Globus pallidus (tissue), 1 donor: ENCODE data around the gene TIMM29.
A peak's percentile ranks its signal among the peaks of the same experiment; 100 is the strongest.

Experiments
- DNase-seq: peaks from one replicate; pipeline ENCODE4 v3.0.0-alpha.2; 2015; ENCODE audit warnings: low spot score

TIMM29 gene

DNA sequence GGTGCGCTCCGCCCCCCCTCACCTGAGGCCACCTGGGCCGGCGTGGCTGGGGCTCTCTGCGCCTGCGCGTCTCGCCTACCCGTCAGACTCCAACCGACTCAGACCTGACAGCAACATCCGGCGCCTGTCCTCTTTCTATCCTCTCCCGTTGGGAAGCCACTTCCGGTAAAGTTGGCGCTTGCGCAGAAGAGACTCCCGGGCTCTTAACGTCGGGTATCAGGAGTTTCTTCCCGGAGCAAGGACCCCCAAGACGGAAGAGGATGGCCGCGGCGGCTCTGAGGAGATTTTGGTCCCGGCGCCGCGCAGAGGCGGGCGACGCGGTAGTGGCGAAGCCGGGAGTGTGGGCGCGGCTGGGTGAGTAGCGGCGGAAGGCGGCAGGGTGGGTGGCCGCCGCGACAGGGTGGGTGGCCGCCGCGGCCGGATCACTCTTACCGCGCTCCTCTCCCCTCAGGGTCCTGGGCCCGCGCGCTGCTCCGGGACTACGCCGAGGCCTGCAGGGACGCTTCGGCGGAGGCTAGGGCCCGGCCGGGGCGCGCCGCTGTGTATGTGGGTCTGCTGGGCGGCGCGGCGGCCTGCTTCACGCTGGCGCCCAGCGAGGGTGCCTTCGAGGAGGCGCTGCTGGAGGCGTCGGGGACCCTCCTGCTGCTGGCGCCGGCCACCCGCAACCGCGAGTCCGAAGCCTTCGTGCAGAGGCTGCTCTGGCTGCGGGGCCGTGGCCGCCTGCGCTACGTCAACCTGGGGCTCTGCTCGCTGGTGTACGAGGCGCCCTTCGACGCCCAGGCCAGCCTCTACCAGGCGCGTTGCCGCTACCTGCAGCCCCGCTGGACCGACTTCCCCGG, at the start of gene TIMM29, which contains the start of gene YIPF2:
TSS of gene TIMM29 (plus strand) at position 249 of the 839 bp plus-strand sequence. CDS start at position 261, 12 bp downstream.
TSS of gene YIPF2 (minus strand) at position 77 of the 839 bp plus-strand sequence. CDS start 229 bp downstream, outside the sequence.
- DNase-seq: peak; percentile 98

DNA sequence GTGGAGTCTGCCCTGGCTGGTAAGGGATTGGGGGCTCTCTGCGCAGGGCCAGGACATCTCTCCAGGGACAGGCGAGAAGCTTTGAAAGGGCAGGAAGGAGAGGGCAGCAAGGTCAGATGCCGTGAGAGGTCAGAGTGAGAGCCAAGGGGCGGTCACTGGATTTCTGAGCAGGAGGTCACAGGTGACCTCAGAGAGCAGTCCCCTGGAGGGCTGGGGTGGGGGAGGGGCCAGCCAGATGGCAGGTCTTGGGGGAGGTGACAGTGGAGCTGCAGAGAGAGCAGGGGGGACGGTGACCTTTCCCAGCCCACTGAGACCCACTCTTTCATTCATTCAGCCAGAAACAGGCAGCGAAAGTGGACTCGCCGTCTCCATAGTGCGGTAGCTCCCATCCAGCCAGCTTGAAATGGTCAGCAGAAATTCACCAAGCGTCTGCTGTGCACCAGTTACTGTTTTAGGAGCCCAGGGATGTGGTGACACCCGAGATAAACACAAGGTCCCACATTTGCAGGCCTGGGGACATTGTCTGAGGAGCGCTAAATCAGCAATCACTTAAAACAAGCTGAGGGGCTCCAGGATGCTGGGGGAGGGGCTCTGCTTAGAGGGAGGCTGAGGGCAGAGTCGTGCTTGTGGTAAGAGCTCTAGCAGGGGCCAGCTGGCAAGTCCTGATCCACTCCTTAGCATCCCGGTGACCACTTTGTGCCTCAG, 47.1 kb upstream of the TIMM29 start:
- no peak for DNase-seq

DNA sequence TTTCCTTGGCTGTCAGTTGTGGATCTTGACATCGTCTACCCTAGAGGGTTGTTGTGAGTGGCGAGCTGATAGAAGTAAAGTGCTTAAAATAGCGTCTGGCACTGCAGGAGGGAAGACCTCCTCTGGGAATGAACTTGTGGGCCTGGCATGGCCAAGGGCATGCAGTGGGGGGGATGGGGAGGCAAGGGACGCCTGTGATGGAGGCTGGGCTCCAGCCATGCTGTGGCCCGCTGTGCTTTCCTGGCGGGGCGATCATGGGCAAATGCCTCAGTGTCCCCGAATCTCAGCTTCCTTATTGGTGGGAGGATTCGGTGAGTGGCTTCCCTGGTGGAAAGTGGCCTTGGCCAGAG, 46.5 kb upstream of the TIMM29 start:
- DNase-seq: no peak

DNA sequence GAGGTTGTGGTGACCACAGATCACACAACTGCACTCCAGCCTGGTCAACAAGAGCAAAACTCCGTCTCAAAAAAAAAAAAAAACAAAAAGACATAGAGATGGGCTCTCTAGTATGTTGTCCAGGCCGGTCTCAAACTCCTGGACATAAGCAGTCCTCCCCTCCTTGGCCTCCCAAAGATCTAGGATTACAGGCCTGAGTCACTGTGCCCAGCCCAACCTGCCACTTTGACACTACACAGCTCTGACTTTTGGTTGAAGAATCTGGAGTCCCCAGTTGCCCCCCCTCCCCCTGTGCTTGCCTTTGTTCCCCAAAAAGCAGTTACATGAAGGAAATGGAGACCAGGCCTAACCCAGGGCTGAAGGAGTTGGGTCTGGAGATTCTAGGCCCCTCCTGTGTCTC, 44.3 kb upstream of the TIMM29 start:
- DNase-seq: no peak

DNA sequence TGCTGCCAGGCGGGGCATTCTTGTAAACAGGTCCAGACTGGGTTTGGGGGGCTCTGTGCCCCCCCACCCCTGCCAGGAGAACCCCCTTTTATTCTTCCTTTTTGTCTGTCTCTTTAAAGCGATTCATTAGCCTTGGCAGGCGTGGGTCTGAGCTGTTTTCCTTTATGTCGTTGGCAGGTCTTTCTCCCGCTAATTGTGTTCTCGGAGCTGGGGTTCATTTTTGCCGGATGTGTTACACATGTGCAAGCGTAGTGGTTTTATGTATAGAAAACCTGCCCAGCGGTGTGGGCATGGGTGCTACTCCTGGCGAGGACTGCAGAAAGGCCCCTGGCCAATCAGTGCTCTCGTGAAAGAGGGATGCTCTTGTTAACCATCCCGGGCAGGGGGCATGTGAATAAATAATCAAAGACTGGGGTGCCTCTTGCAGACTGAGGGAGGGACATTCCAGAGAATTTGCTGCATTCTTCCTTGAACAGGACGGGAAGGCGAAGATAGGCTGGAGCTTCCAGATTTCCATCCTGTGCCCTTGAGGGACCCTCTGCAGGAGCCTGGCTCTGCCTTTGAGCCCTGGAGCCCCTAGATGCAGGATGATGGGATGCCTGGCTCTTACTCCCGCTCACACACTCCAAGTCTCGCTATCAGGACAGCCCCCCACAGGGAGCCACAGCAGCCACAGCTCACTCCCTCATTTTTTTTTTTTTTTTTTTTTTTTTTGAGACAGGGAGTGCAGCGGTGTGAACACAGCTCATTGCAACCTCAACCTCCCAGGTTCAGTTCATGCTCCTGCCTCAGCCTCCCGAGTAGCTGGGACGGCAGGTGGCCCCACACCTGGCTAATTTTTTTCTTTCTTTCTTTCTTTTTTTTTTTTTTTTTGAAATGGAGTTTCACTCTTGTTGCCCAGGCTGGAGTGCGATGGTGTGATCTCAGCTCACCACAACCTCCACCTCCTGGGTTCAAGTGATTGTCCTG, 43.1 kb upstream of the TIMM29 start:
- no peak for DNase-seq

DNA sequence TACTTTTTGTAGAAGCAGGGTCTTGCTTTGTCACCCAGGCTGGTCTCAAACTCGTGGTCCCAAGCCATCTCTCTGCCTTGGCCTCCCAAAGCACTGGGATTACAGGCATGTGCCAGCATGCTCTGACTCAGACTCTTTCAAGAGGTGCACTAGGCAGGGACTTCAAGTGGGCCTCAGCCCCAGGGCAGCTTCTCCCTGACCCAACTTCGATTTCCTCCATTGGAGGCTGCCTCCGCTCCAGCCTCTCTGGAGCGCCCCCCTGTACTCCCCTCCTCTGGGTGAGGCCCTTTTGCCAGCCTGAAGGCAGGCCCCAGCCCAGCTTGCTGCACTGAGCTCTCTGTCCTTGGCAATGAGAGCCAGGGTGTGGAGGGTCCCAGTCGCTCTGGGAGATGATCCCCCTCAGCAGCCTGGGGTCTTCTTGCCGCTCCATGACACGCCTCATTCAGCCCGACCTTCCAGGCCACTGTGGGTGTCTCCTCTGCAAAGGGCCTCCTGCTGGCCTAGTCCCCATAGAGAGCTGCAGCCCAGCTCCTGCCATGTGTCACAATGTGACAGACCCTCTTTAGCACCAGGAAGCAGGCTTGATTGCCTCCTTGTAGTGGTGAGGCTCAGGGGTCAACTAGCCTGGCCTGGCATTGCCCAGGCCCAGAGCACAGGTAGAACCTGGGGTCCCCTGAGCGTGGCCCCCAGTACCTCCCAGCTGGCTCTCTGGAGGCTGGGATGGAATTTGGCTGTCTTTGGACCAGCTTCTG, 40.8 kb upstream of the TIMM29 start:
- DNase-seq: no peak

DNA sequence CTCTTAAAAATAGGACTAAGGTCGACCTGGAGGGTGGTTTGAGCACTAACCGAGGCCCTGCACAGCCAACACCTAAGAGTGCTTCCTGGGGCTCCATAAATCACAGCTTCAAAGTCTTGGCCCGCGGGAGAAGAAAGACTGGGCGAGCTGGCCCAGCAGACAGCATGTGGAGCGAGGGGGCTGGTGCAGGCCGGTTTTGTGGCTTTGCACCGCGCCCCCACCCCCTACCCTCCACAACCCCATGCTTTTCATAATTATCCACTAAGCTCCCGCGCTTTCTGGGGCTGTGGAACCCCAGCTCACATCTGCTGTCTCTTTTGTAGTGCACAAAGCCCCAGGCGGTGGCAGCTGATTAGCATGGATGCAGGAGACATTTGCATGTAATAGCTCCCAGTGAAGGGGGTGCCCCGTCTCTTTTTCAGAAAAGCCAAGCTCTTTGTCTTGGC, 40.2 kb upstream of the TIMM29 start:
- DNase-seq: no peak

DNA sequence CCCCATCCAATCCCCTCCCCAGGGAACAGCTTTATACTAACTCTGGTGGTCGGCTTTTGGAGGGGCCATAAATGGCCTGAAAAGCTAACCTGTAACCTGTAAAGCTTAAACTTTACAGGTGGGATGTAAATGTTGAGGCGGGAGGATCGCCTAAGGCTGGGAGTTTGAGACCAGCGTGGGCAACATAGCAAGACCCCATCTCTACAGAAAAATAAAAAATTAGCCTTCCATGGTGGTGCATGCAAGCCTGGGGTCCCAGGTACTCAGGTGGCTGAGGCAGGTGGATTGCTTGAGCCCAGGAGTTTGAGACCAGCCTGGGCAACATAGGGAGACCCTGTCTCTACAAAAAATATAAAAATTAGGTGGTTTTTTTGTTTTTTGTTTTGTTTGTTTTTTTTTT, 38.7 kb upstream of the TIMM29 start:
- DNase-seq: no peak

DNA sequence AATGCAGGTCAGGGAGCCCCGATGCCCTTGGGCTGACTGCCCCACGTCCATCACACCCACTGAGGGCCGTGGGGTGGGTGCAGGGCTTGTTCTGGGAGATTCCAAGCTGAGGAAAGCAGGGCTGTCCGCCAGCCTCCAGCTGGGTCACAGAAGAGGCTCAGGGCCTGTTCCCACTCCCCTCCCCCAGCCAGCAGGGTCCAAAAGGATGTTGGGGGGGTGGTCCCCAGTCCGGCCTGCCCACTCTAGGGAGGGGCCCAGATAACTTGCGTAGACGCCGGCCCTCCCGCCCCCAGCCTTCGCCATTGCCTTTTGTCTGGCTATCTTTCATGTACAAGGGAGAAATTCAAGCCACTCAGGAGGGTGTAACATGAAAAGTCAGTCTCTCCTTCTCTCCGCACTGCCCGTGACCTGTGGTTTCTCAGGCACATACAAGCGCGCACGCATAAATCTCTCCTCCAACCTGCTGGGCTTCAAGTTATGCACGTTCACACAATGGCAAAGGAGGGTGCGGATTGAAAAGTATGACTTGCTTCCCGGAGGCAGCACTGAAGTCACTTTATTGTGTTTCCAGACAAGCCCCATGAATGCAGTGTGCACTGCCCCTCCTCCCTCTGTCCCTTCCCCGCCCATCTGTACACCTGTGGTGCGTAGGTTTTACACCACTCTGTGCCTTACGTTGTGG, 37.1 kb upstream of the TIMM29 start:
- no peak for DNase-seq

DNA sequence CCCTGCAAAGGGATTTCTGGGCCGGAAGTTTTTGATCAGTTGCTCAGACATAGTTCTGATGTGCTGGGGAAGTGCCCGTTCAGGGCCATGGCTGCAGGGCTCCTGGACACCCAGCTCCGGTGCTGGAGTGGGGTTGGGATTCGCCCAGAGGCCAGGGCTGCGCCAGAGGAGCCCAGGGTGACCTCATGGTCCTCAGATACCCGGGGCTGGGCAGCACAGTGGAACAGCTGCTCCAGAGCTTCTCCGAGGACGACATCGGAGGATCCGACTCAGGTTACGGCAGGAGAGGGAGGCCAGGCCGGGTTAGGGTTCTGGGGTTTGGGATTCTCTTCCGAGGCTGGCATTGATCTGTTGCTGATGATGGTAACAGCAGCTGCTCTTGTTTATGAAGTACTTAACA, 36.4 kb upstream of the TIMM29 start:
- no peak for DNase-seq

DNA sequence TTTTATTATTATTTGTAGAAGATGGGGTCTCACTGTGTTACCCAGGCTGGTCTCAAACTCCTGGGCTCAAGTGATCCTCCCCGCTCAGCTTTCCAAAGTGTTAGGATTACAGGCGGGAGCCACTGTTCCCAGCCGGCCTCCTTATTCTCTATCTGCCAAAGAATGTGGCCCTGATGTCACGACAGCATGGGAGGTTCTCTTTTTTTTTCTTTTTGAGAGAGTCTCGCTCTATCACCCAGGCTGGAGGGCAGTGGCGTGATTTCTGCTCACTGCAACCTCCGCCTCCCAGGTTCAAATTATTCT, 33.7 kb upstream of the TIMM29 start:
- no peak for DNase-seq

DNA sequence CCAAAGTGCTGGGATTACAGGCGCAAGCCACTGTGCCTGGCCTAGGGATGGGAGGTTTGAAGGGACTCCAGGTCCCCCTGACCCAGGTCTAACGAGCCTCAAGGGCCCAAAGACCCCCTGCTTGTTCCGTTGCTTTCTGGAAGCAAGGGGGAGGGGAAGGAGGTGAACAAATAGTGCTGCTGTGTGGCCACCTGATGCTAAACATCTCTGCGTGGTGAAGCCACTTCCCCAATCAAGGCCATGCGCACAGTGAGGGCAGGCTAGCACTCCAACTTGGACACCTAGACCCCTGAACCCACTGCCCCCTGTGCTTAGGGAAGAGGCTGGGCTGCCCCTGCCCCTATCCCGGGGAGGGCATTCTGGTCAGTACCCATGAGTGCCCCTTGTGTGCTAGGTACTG, 33.2 kb upstream of the TIMM29 start:
- DNase-seq: no peak

DNA sequence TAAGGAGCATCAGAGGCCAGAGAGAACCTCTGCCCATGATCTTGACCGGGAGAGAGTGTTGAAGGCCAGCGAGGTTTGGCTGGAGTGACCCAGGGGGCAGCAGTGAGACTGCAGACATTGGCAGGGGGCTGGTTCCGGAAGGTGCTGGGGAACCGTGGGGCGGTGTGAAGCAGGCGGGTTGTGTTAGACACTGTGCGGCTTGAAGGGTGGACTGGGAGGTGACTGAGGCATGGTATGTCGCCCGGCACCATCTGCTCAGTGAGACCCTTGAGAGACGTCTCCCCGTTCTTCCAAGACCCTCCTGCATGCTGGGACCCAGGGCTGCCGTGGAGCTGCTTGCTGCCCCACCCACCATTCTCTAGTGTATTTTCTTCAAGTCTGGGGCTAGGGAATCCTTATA, 32.7 kb upstream of the TIMM29 start:
- no peak for DNase-seq

DNA sequence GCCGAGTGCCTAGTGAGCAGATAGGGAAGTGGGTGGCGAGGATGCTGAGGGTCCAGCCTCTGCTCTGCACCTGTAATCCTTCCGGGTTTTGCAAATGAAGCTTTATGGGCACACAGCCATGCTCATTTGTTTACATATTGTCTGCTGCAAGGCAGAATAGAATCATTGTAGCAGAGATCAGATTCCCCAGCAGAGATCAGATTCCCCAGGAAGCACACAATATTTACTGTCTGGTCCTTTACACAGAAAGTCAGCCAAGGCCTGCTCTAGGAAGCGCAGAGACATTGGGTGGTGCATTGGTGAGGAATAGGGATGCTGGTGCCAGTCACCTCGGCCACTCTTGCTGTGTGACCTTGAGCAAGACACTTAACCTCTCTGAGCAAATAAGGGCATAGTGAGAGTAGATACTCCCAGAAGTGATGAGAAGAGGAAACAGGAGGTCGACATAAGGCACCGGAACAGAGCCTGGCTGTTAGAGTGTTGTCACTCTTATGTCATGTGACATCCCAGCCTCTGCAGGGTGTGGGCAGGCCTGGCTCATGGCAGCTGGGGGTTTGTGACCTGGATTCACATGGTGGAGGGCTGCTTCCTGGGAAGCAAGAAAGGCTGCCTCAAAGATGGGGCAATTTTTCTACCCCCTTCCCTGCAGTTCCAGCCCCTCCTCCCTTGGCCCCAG, 31.6 kb upstream of the TIMM29 start:
- DNase-seq: no peak

DNA sequence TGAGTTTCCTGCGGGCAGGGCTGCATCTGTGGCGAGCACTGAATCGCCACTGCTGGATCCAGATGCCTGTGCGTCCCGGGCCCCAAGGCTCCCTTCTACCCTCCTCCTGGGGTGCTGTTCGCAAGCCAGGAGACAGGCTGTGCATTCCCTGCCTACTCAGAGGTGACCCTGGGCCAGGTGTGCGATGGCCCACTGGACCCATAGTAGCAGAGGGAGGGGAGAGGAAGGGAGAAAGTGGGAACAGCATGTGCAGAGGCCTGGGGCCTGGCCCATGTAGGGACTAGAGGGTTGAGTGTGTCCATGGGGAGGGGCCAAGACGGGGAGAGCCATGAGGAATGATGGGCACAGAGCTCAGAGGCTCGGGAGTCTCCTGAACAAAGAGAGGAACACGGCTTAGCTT, 30.0 kb upstream of the TIMM29 start:
- no peak for DNase-seq

DNA sequence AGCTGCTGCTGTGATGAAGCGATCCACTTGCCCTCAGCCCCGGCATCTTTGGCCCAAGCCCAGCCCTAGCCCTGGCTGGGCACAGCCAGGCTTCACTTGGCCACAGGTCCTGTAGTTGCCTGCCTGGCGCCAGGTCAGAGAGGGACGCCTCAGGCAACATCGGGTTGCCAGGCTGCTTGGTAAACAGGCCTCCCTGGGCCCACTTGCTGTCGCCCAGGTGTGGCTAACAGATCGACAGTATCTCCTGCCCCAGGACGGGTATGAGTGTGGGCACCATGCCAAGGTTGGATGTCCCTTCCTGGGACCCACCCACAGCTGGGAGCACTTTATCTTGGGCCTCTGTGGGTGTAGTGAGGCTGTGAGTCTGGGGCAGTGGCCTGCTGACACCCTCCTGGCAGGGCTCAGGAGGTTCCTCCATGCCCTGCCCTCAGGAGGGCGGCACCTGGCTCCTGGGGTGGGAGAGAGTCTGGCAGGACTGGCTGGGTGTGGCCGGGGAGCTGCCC, 29.4 kb upstream of the TIMM29 start:
- DNase-seq: no peak

DNA sequence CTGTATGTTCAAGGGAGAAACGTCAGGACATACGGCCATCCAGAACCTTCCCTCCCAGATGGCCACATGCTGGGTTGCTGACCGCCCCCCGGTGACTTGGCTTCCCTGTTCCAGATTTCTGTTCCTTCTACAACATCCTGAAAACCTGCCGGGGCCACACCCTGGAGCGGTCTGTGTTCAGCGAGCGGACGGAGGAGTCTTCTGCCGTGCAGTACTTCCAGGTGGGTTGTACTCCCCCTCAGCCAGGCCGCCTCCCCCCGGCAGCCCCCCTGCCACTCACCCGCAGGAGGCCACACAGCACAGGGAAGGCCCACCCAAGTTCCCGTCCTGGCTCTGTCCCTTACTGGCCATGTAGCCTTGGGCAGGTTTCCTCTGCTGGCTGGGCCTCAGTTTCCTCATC, 20.7 kb upstream of the TIMM29 start:
- no peak for DNase-seq

DNA sequence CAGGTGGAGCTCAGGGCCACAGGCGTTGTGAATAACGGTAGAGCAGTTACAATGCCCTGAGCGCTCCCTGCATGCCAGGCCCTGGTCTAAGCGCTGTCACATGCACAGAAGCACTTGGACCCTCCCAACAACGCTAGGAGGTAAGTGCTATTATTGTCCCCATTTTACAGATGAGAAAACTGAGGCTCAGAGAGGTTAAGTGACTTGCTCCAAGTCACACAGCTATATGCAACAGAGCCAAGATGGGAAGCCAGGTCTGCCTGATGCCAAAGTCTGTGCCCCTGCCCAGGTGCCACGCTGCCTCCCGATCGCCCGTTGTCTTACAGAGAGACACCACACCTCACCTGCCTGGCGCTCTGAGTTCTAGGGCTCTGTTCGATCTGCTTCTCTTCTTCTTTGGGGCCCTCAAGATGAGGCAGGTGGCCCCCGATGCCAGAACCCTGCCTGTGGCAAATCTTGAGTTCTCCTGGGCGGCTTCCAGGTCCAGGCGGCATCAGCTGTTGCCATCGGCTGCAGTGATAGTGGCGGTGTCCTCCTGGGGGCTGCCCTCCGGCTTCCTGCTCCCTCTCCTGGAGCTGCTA, 20.1 kb upstream of the TIMM29 start:
- DNase-seq: no peak

DNA sequence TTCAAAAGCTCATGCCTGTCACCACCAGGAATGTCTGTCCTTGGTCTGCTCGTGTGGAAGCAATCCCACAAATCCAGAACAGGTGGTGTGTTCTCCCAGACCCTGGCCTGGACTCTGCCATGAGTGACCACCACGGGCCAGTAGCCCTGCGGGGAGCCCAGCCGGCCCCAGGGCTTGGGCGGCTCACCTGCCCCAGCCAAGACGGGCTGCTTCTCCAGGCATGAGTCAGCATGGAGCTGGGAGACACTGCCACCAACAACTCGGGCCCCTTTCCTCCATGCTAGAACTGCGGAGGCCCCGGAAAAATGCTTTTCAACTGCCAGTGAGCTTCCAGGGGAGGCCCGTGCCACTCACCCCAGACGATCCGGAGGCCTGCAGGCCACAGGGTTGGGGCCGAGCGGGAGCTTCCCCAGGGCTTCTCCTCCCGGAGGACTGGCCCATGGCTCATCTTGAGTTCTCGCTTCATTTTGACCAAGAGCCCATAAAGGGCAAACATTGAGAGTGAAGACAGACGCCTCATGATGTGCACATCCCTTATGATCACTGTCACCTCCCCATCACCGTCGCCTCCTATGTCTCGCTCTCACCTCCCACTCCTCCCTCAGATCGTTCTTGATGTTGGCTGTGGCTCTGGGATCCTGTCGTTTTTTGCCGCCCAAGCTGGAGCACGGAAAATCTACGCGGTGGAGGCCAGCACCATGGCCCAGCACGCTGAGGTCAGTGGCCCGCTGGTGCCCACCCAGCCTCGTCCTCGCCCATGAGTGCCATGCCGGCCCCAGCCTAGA, 16.8 kb upstream of the TIMM29 start:
- DNase-seq: no peak
